Astrocyte (in vitro differentiated cells and primary cell): Measurements from ENCODE around the gene ABCC10. TPM values are rescaled to one million over a fixed set of nuclear protein-coding genes. Genes with fewer than 3 reads are reported as not detected.

Experiments
- DNase-seq: peaks from one replicate; pipeline ENCODE4 v3.0.0-alpha.2; 2010; ENCODE audit warnings: low read depth
- FAIRE-seq: peaks from 2 replicates; lab custom pipeline; 2011; peaks lifted over from hg19 to GRCh38; lab: Jason Lieb, UNC
- H2AFZ ChIP-seq: 2 replicates; pipeline ENCODE4 v1.6.0; 2012; ENCODE audit warnings: low read depth, low read length, inconsistent platforms
- H3K27ac ChIP-seq: 2 replicates; pipeline ENCODE4 v1.5.1; 2011; ENCODE audit warnings: low read depth, low read length, inconsistent platforms
- H3K27me3 ChIP-seq: 2 replicates; pipeline ENCODE4 v1.6.0; 2011; ENCODE audit warnings: low read length, inconsistent platforms; ENCODE audit not compliant: insufficient read depth
- H3K36me3 ChIP-seq: 2 replicates; pipeline ENCODE4 v1.5.1; 2011; ENCODE audit warnings: low read length, inconsistent platforms; ENCODE audit not compliant: insufficient read depth
- H3K4me1 ChIP-seq: 2 replicates; pipeline ENCODE4 v1.5.1; 2011; ENCODE audit warnings: low read length, inconsistent platforms; ENCODE audit not compliant: insufficient read depth
- H3K4me2 ChIP-seq: 2 replicates; pipeline ENCODE4 v1.6.0; 2012; ENCODE audit warnings: low read length, inconsistent platforms
- H3K4me3 ChIP-seq: 2 replicates; pipeline ENCODE4 v1.5.1; 2011; ENCODE audit warnings: low read depth, mild to moderate bottlenecking, low read length, inconsistent platforms; ENCODE audit not compliant: insufficient read depth
- H3K79me2 ChIP-seq: 2 replicates; pipeline ENCODE4 v1.6.0; 2012; ENCODE audit warnings: mild to moderate bottlenecking, low read length, inconsistent platforms; ENCODE audit not compliant: insufficient read depth
- H3K9ac ChIP-seq: 2 replicates; pipeline ENCODE4 v1.6.0; 2012; ENCODE audit warnings: mild to moderate bottlenecking, low read length, inconsistent platforms
- H3K9me3 ChIP-seq: 2 replicates; pipeline ENCODE4 v1.5.1; 2012; ENCODE audit warnings: low read depth, mild to moderate bottlenecking, low read length, inconsistent platforms; ENCODE audit not compliant: insufficient read depth
- H4K20me1 ChIP-seq: 2 replicates; pipeline ENCODE4 v1.6.0; 2012; ENCODE audit warnings: low read length, inconsistent platforms; ENCODE audit not compliant: insufficient read depth
- H3K27ac Mint-ChIP-seq: one replicate; pipeline ENCODE4 v1.8.0; 2021; ENCODE audit warnings: mild to moderate bottlenecking, mixed read lengths; ENCODE audit not compliant: unreplicated experiment
- H3K27me3 Mint-ChIP-seq: one replicate; pipeline ENCODE4 v1.8.0; 2021; ENCODE audit warnings: low read depth, mixed read lengths; ENCODE audit not compliant: unreplicated experiment
- H3K36me3 Mint-ChIP-seq: one replicate; pipeline ENCODE4 v1.8.0; 2021; ENCODE audit warnings: low read depth, mixed read lengths; ENCODE audit not compliant: unreplicated experiment
- H3K4me1 Mint-ChIP-seq: one replicate; pipeline ENCODE4 v1.8.0; 2021; ENCODE audit warnings: low read depth, mixed read lengths; ENCODE audit not compliant: unreplicated experiment
- H3K4me3 Mint-ChIP-seq: one replicate; pipeline ENCODE4 v1.8.0; 2021; ENCODE audit warnings: mild to moderate bottlenecking, moderate library complexity, mixed read lengths; ENCODE audit not compliant: unreplicated experiment
- H3K9me3 Mint-ChIP-seq: one replicate; pipeline ENCODE4 v1.8.0; 2021; ENCODE audit warnings: mild to moderate bottlenecking, mixed read lengths; ENCODE audit not compliant: unreplicated experiment
- CTCF ChIP-seq: IDR thresholded peaks from 2 replicates; pipeline ENCODE4 v1.5.1; 2011; ENCODE audit warnings: low read depth, mild to moderate bottlenecking, inconsistent platforms, low read length, moderate library complexity; ENCODE audit not compliant: insufficient read depth
- EZH2 ChIP-seq: IDR thresholded peaks from 2 replicates; pipeline ENCODE4 v1.6.1; 2012; ENCODE audit warnings: mild to moderate bottlenecking, low read length, inconsistent platforms; ENCODE audit not compliant: insufficient read depth
- total RNA-seq: library from RNA; stranded (reverse); gene quantifications from 2 replicates; pipeline ENCODE4 v1.2.1, GENCODE V29; 2021

The ABCC10 gene
- total RNA-seq, 1 donor from 2014 or later, result 37.2 TPM

GRCh38 chr6:43435682-43436437 is 8.5 kb downstream of the ABCC10 start:
- FAIRE-seq (no peak), DNase-seq (no peak)
- H3K36me3 Mint-ChIP-seq, result peaks cover 29% of the 10 kb centered on the region
- no peaks in the 10 kb centered on the region for H3K9me3 Mint-ChIP-seq
- no peaks in the 10 kb centered on the region for H3K27me3 ChIP-seq
- H3K27ac ChIP-seq, result no peak overlapping the region
- H3K27ac Mint-ChIP-seq, result no peak overlapping the region
- no peak overlapping the region for H3K9ac ChIP-seq
- peak overlapping the region; percentile 12 for H3K4me2 ChIP-seq
- TF ChIP-seq CTCF, result no peak
- TF ChIP-seq EZH2, result no peak
- no peaks in the 10 kb centered on the region for H3K9me3 ChIP-seq
- no peak overlapping the region for H3K4me3 Mint-ChIP-seq
- no peaks in the 10 kb centered on the region for H3K79me2 ChIP-seq
- H4K20me1 ChIP-seq, result peaks cover 14% of the 10 kb centered on the region
- H3K4me1 ChIP-seq, result peaks cover 14% of the 10 kb centered on the region
- H3K4me1 Mint-ChIP-seq, result peaks cover 16% of the 10 kb centered on the region
- H3K36me3 ChIP-seq, result no peaks in the 10 kb centered on the region
- H3K27me3 Mint-ChIP-seq, result no peaks in the 10 kb centered on the region
- no peak overlapping the region for H2AFZ ChIP-seq
- no peak overlapping the region for H3K4me3 ChIP-seq

- TF ChIP-seq EZH2 (no peak), CTCF (no peak)
- H3K27ac Mint-ChIP-seq, result peak overlapping the region; percentile 5
- Histone ChIP-seq H3K27ac (no peak overlapping the region), H3K27me3 (no peaks in the 10 kb centered on the region), H3K4me1 (peaks cover 14% of the 10 kb centered on the region), H3K4me3 (no peak overlapping the region), H3K4me2 (peak overlapping the region; percentile 12), H3K36me3 (peaks cover 3% of the 10 kb centered on the region), H3K9me3 (no peaks in the 10 kb centered on the region), H3K9ac (no peak overlapping the region), H2AFZ (no peak overlapping the region), H3K79me2 (no peaks in the 10 kb centered on the region), H4K20me1 (peaks cover 14% of the 10 kb centered on the region)
- FAIRE-seq (peak; percentile 50), DNase-seq (peak; percentile 64)
- H3K9me3 Mint-ChIP-seq, result no peaks in the 10 kb centered on the region
- peaks cover 16% of the 10 kb centered on the region for H3K4me1 Mint-ChIP-seq
- no peaks in the 10 kb centered on the region for H3K27me3 Mint-ChIP-seq
- no peak overlapping the region for H3K4me3 Mint-ChIP-seq
- H3K36me3 Mint-ChIP-seq, result peaks cover 28% of the 10 kb centered on the region
These were observed 9.4 kb downstream of the ABCC10 start for GRCh38 chr6:43436577-43437282.

GRCh38 chr6:43437700-43438099 is 10.4 kb downstream of the ABCC10 start:
- Mint-ChIP-seq H3K27ac (no peak overlapping the region), H3K9me3 (no peaks in the 10 kb centered on the region), H3K36me3 (peaks cover 27% of the 10 kb centered on the region), H3K4me3 (no peak overlapping the region), H3K27me3 (no peaks in the 10 kb centered on the region), H3K4me1 (peaks cover 16% of the 10 kb centered on the region)
- DNase-seq (no peak), FAIRE-seq (no peak)
- Histone ChIP-seq H3K36me3 (peaks cover 3% of the 10 kb centered on the region), H3K9me3 (no peaks in the 10 kb centered on the region), H3K4me1 (peaks cover 14% of the 10 kb centered on the region), H3K27me3 (no peaks in the 10 kb centered on the region), H3K27ac (no peak overlapping the region), H2AFZ (no peak overlapping the region), H3K79me2 (no peaks in the 10 kb centered on the region), H3K4me3 (no peak overlapping the region), H4K20me1 (peaks cover 8% of the 10 kb centered on the region), H3K9ac (no peak overlapping the region), H3K4me2 (no peak overlapping the region)
- TF ChIP-seq CTCF, result no peak
